ENCODE data around the gene GALNTL6.

Gene GALNTL6

DNA sequence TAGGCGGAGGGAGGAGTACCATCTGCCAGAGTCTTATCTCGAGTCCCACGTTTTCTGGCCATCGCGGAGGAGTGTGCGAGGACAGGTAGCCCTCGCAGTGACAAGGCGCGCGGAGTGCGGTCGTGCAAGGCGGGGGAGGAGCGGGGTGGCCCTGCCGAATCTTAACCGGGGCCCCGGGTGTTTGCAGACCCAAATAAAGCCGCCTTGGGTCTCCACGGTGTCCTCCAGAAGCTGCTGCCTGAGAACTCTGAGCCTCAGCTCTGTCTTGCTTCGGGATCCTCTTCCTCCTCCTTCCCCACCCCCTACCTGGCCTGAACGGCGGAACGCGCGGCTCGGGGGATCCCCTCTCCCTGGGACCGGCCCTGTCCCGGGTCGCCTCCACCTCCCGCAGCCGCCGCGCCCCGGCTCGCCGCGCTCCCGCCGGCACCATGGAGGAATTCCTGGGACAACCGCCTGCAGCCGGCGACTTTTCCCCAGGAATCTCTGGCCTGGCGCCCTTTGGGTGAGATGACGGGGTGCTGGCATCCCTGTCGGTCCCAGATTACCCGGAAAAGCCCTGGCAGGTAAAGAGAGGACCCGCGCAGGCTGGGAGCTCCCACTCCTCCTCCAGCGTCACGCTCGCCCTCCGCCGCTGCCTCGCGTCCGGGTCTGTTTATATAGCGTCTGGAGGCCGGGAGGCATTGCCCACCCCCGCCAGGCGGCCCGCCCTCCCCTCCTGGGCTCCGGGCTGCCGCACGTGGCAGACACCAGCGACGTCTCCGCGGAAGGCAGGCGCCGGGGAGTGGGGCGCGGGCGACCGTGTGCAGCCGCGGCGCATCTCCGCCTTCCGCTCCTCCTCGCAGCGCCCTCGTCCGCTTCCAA is at the start of gene GALNTL6:
TSS of gene GALNTL6 (plus strand) at position 740 of the 861 bp plus-strand sequence.
- DNase-seq (ENCODE audit: low read depth in 2 of 2, low spot score in 1 of 2), result no peak

GRCh38 chr4:171765514-171765913 is 47.7 kb upstream of the GALNTL6 start:
- no peak for DNase-seq (ENCODE audit: low read depth in 2 of 2, low spot score in 1 of 2)

GRCh38 chr4:171774642-171775190 is 38.5 kb upstream of the GALNTL6 start:
- DNase-seq (ENCODE audit: low read depth in 2 of 2, low spot score in 1 of 2), result no peak

GRCh38 chr4:171779301-171779700 is 33.9 kb upstream of the GALNTL6 start:
- DNase-seq (ENCODE audit: low read depth in 2 of 2, low spot score in 1 of 2), result no peak

GRCh38 chr4:171785388-171785787 is 27.8 kb upstream of the GALNTL6 start:
- no peak for DNase-seq (ENCODE audit: low read depth in 2 of 2, low spot score in 1 of 2)

- no peak for DNase-seq (ENCODE audit: low read depth in 2 of 2, low spot score in 1 of 2)
Observed at GRCh38 chr4:171793723-171794122, 19.5 kb upstream of the GALNTL6 start.

DNA sequence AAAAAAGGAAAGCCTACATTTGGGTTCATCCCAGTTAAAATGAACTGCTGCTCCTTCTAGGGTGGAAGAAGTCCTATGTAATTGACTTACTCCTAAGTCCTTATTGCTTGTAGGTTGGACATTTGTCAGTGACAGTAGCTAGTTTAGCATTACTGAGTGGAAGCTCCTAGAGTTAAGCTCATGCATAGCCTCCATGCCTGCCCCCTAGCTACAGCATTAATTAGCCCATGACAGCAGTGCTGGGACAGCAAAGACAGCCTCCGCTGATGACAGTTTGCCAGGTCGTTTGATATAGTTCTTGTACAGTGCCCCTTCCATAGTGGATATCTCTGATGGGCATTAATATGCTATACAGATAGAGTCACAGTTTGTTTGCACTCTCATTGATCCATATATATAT is 18.7 kb upstream of the GALNTL6 start:
- DNase-seq (ENCODE audit: low read depth in 2 of 2, low spot score in 1 of 2), result no peak

DNA sequence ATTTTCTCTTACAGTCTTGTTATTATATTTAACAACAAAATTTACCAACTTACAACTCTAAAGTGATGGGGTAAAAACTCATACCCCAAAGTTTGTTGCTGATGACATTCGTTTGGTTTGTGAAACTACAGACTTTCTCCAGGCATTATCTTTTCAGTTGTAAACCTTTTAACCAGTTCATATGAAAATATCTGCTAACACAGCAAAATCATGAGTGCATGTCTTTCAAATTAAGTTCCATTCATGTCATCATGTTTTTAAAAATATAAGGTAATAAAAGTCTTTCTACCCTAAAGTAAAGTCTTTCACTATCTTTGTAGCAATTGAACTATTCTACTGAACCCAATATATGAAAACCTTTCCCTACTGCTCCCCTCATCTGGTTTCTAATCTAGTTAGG is 3.4 kb upstream of the GALNTL6 start:
- DNase-seq (ENCODE audit: low read depth in 2 of 2, low spot score in 1 of 2), result no peak

DNA sequence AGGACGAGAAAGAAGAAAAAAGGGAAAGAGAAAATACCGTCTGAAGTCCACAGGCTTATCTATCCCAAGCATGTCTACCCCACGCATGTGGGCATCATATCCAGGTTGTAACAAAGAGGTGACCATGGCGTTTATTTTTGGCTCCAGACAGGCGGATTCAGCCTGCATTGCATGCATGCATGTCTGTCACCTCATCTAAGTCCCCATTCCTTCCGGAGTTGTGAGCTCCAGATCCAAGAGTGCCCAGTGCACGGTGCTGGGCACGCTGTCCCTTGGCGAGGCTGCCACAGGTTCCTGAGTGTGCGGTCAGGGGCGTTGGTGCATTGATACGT is 905 bp upstream of the GALNTL6 start:
- DNase-seq (ENCODE audit: low read depth in 2 of 2, low spot score in 1 of 2), result no peak

GRCh38 chr4:171813526-171814250 is 484 bp downstream of the GALNTL6 start:
- DNase-seq (ENCODE audit: low read depth in 2 of 2, low spot score in 1 of 2), result no peak

DNA sequence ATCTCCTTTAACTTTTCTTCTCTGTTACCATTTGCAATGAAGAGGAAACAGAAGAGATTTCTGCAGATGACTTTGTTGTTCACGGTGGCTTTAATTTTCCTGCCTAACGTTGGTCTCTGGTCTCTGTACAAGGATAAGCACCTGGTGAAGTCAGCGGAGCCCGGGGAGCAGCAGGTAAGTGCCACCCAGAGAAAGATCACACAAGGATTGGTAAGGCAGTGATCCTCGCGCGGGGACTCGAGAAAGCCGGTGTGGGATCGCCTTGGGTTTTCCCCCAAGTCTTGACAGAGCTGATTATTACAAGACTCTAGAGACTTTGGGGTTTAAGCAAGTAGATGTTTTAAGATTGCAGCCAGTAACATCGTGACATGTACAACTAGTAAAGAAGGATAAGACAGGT is 1.3 kb downstream of the GALNTL6 start:
- DNase-seq (ENCODE audit: low read depth in 2 of 2, low spot score in 1 of 2), result no peak

GRCh38 chr4:171817026-171817425 is 3.8 kb downstream of the GALNTL6 start:
- DNase-seq (ENCODE audit: low read depth in 2 of 2, low spot score in 1 of 2), result no peak

GRCh38 chr4:171834640-171835039 is 21.4 kb downstream of the GALNTL6 start:
- no peak for DNase-seq (ENCODE audit: low read depth in 2 of 2, low spot score in 1 of 2)

GRCh38 chr4:171843456-171843855 is 30.3 kb downstream of the GALNTL6 start:
- no peak for DNase-seq (ENCODE audit: low read depth in 2 of 2, low spot score in 1 of 2)

GRCh38 chr4:171846232-171846631 is 33.0 kb downstream of the GALNTL6 start:
- no peak for DNase-seq (ENCODE audit: low read depth in 2 of 2, low spot score in 1 of 2)

DNA sequence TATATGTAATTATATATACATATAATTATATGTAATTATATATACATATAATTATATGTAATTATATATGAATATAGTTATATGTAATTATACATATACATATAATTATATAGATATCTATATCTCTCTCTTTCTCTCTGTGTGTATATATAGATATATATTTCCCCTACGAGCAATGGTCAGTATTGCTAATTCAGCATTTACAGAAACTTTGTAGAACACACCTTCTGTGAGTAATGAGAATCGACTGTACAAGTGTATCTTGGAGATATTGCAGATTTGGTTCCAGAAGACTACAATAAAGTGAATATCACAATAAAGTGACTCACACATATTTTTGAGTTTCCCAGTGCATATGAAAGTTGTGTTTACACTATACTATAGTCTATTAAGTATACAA is 33.7 kb downstream of the GALNTL6 start:
- no peak for DNase-seq (ENCODE audit: low read depth in 2 of 2, low spot score in 1 of 2)

GRCh38 chr4:171847751-171848150 is 34.5 kb downstream of the GALNTL6 start:
- DNase-seq (ENCODE audit: low read depth in 2 of 2, low spot score in 1 of 2), result no peak

DNA sequence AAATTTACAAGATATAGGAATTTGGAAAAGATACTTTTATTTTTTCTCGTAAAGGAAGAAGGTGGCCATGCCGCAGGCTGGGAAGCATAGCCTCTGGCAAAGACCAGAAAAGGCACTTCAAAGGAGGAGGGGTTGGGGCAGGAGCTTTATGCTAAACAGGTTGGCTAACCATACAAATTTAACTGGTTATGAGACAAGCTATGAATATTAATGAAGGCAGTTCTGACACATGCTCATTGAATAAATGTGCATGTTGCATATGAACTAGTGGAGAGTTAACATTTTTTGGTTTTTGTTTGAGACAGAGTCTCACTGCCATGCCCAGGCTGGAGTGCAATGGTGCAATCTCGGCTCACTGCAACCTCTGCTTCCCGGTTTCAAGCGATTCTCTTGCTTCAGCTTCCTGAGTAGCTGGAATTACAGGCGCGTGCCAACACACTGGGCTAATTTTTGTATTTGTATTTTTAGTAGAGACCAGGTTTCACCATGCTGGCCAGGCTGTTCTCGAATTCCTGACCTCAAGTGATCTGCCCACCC is 36.5 kb downstream of the GALNTL6 start:
- DNase-seq (ENCODE audit: low read depth in 2 of 2, low spot score in 1 of 2), result no peak

GRCh38 chr4:171851295-171851694 is 38.1 kb downstream of the GALNTL6 start:
- no peak for DNase-seq (ENCODE audit: low read depth in 2 of 2, low spot score in 1 of 2)

DNA sequence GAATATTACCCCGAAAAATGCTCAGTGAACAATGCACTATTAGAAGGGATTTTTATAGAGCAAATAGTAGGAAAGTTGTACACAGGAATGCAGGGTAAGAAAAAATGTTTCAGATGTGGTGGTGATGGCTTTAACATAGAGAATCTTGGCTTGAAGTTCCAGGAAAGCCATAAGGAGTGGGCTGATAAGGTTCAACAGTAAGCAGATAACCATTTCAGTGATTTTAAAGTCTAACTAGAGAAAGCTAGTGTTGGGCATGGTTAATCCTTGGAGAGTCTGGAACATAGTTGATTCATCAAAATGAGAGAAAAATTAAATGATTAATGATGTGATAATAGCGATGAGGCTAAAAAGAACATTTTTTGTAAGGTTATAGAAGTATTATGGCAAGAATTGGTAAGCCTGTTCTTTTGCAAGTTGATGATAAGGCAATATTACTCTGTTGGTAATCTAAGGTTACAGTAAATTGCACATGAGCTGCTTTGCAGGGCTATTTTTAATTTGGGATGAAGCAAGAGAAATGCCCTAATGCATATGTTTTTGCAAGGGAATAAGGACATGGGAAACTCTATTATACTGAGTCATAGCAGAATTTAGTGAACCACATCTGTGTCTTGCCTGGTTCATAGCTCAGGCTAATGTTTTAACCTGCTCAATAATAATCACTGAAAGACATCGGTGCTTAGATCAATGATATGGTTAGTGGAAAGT is 44.3 kb downstream of the GALNTL6 start:
- DNase-seq (ENCODE audit: low read depth in 2 of 2, low spot score in 1 of 2), result no peak

DNA sequence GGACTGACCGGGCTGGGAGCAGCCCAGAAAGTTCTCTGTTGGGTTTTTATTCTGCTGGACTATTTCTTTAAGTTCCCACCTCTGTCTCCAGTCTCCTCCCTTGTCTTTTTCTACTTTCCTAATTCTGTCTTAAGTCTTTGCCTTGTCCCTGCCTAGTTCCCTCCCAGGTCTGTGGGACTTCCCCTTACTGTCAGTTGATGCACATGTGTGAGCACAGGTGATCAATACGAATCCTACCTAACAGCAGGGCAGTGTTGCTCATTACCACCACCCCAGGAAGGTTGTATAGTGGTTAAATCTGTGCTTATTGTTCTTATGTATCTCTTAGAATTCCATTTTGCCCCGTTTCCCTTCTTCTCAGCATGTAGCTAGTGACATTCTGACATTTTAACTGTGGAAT is 62.1 kb downstream of the GALNTL6 start:
- DNase-seq (ENCODE audit: low read depth in 2 of 2, low spot score in 1 of 2), result no peak
